ENCODE measurements around the gene CEP152.

The CEP152 gene

DNA sequence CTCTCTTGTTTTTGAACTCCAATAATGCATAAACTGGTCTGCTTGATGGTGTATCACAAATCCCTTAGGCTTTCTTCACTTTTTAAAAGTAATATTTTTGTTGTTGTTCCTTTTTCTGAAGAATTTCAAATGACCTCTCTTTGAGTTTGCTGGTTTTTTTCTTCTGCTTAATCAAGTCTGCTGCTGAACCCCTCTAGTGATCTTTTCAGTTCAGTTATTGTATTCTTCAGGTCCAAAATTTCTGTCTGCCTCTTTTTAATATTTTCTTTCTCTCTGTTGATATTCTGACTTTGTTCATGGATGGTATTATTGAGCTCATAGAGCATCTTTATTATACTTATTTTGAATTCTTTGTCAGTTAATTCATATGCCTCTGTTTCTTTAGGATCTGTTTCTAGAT is 21.8 kb upstream of the CEP152 start:
- no peak overlapping the region for H3K4me3 ChIP-seq (ENCODE audit: low read length)
- no peak overlapping the region for H3K27ac ChIP-seq (ENCODE audit: low read length)
- DNase-seq: no peak
- no peaks in the 10 kb centered on the region for H3K27me3 ChIP-seq (replicated peaks; ENCODE audit: insufficient read depth, low read length)
- no peaks in the 10 kb centered on the region for H3F3A ChIP-seq (ENCODE audit: insufficient read depth, low read length)
- no peaks in the 10 kb centered on the region for H3K9me2 ChIP-seq (replicated peaks; ENCODE audit: insufficient read depth, low read length)
- no peaks in the 10 kb centered on the region for H3K9me3 ChIP-seq (replicated peaks; ENCODE audit: insufficient read depth, low read length)
- H3K4me1 ChIP-seq (ENCODE audit: low read length): no peaks in the 10 kb centered on the region
- H3K36me3 ChIP-seq (replicated peaks; ENCODE audit: insufficient read depth, low read length): no peaks in the 10 kb centered on the region
- H2AFZ ChIP-seq (ENCODE audit: low read length): no peak overlapping the region
- no peak overlapping the region for H3K9ac ChIP-seq (ENCODE audit: low read length)
- no peak for TF ChIP-seq EZH2phosphoT487 (IDR thresholded peaks at IDR 0.05; ENCODE audit: low read length)
- TF ChIP-seq, protein P1, sequence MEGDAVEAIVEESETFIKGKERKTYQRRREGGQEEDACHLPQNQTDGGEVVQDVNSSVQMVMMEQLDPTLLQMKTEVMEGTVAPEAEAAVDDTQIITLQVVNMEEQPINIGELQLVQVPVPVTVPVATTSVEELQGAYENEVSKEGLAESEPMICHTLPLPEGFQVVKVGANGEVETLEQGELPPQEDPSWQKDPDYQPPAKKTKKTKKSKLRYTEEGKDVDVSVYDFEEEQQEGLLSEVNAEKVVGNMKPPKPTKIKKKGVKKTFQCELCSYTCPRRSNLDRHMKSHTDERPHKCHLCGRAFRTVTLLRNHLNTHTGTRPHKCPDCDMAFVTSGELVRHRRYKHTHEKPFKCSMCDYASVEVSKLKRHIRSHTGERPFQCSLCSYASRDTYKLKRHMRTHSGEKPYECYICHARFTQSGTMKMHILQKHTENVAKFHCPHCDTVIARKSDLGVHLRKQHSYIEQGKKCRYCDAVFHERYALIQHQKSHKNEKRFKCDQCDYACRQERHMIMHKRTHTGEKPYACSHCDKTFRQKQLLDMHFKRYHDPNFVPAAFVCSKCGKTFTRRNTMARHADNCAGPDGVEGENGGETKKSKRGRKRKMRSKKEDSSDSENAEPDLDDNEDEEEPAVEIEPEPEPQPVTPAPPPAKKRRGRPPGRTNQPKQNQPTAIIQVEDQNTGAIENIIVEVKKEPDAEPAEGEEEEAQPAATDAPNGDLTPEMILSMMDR (IDR thresholded peaks at IDR 0.05; ENCODE audit: low read length): no peak
- TF ChIP-seq EZH2 (optimal IDR thresholded peaks at IDR 0.05; ENCODE audit: low read depth, low read length): no peak
- no peak overlapping the region for H3K4me2 ChIP-seq (ENCODE audit: low read depth, low read length)
- H3K79me2 ChIP-seq (ENCODE audit: low read length): no peaks in the 10 kb centered on the region
- no peaks in the 10 kb centered on the region for H4K20me1 ChIP-seq (ENCODE audit: insufficient read depth, low read length)

DNA sequence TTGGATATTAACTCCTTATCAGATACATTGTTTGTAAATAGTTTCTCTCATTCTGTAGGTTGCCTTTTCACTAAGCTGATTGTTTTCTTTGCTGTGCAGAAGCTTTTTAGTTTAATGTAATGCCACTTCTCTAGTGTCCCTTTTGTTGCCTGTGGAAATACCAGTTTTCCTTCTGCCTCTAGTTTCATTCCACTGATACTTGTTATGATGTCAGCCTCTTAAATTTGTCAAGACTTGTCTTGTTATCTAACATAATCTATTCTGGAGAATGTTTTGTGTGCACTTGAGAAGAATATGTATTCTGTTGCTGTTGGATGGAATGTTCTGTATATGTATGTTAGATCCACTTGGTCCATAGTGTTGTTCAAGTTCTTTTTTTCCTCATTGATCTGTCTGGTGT is 18.0 kb upstream of the CEP152 start:
- H3K4me3 ChIP-seq (ENCODE audit: low read length): no peak overlapping the region
- no peaks in the 10 kb centered on the region for H3K79me2 ChIP-seq (ENCODE audit: low read length)
- no peak overlapping the region for H3K4me2 ChIP-seq (ENCODE audit: low read depth, low read length)
- H3K9ac ChIP-seq (ENCODE audit: low read length): no peak overlapping the region
- no peak for DNase-seq
- no peaks in the 10 kb centered on the region for H3K9me3 ChIP-seq (replicated peaks; ENCODE audit: insufficient read depth, low read length)
- no peaks in the 10 kb centered on the region for H3F3A ChIP-seq (ENCODE audit: insufficient read depth, low read length)
- H3K9me2 ChIP-seq (replicated peaks; ENCODE audit: insufficient read depth, low read length): no peaks in the 10 kb centered on the region
- no peak overlapping the region for H3K27ac ChIP-seq (ENCODE audit: low read length)
- no peaks in the 10 kb centered on the region for H4K20me1 ChIP-seq (ENCODE audit: insufficient read depth, low read length)
- no peaks in the 10 kb centered on the region for H3K4me1 ChIP-seq (ENCODE audit: low read length)
- no peak overlapping the region for H2AFZ ChIP-seq (ENCODE audit: low read length)
- TF ChIP-seq, protein P1 (IDR thresholded peaks at IDR 0.05; ENCODE audit: low read length): no peak
- TF ChIP-seq EZH2phosphoT487 (IDR thresholded peaks at IDR 0.05; ENCODE audit: low read length) (no peak), EZH2 (optimal IDR thresholded peaks at IDR 0.05; ENCODE audit: low read depth, low read length) (no peak)
- no peaks in the 10 kb centered on the region for H3K36me3 ChIP-seq (replicated peaks; ENCODE audit: insufficient read depth, low read length)
- H3K27me3 ChIP-seq (replicated peaks; ENCODE audit: insufficient read depth, low read length): no peaks in the 10 kb centered on the region

DNA sequence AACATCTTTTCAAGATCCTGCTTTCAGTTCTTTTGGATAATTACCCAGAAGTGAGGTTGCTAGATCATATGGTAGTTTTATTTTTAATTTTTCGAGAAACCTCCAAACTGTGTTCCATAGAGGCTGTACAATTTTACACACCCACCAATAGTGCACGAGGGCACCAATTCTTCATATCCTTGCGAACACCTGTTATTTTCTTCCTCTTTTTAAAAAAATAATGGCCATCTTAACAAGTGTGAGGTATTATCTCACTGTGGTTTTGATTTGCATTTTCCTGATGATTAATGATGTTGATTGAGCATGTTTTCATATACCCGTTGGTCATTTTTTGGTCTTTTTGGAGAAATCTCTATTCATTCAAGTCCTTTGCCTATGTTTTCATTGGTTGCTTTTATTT is 17.6 kb upstream of the CEP152 start:
- no peaks in the 10 kb centered on the region for H3K79me2 ChIP-seq (ENCODE audit: low read length)
- H3K4me3 ChIP-seq (ENCODE audit: low read length): no peak overlapping the region
- no peak overlapping the region for H2AFZ ChIP-seq (ENCODE audit: low read length)
- no peaks in the 10 kb centered on the region for H3K9me2 ChIP-seq (replicated peaks; ENCODE audit: insufficient read depth, low read length)
- H3K9ac ChIP-seq (ENCODE audit: low read length): no peak overlapping the region
- no peaks in the 10 kb centered on the region for H3F3A ChIP-seq (ENCODE audit: insufficient read depth, low read length)
- no peaks in the 10 kb centered on the region for H3K9me3 ChIP-seq (replicated peaks; ENCODE audit: insufficient read depth, low read length)
- TF ChIP-seq, protein P1 (IDR thresholded peaks at IDR 0.05; ENCODE audit: low read length): no peak
- TF ChIP-seq EZH2phosphoT487 (IDR thresholded peaks at IDR 0.05; ENCODE audit: low read length) (no peak), EZH2 (optimal IDR thresholded peaks at IDR 0.05; ENCODE audit: low read depth, low read length) (no peak)
- no peak overlapping the region for H3K27ac ChIP-seq (ENCODE audit: low read length)
- no peak overlapping the region for H3K4me2 ChIP-seq (ENCODE audit: low read depth, low read length)
- no peaks in the 10 kb centered on the region for H3K4me1 ChIP-seq (ENCODE audit: low read length)
- no peaks in the 10 kb centered on the region for H4K20me1 ChIP-seq (ENCODE audit: insufficient read depth, low read length)
- no peaks in the 10 kb centered on the region for H3K27me3 ChIP-seq (replicated peaks; ENCODE audit: insufficient read depth, low read length)
- H3K36me3 ChIP-seq (replicated peaks; ENCODE audit: insufficient read depth, low read length): no peaks in the 10 kb centered on the region
- DNase-seq: no peak

All from MM.1S (cell line).